ENCODE data around the gene NOTCH2NLA. TPM values are rescaled to one million over a fixed set of nuclear protein-coding genes. Genes with fewer than 3 reads are reported as not detected.
A peak's percentile ranks its signal among the peaks of the same experiment; 100 is the strongest.
"Not testable (repeated sequence)": the region's sequence is repeated elsewhere in the genome, so short reads cannot be mapped to it uniquely, and the experiment has no call there.

The NOTCH2NLA gene
- total and polyA plus RNA-seq, 8 donors: 6.7 to 83.9 (median 17.3) TPM

- H3K27me3 ChIP-seq; H3K9me3 ChIP-seq; intact Hi-C loops (cut with DNase I; ENCODE audit: low total_unique reads); DNase-seq; H3K4me1 ChIP-seq; H3K36me3 ChIP-seq; H3K27ac ChIP-seq; H3K4me3 ChIP-seq: not testable (repeated sequence)
- no CpG with 5 or more reads among the region's 1 CpG for WGBS, 5 donors
These were observed 29.3 kb upstream of the NOTCH2NLA start for GRCh38 chr1:146257992-146258552.

GRCh38 chr1:146254569-146255197 is 25.9 kb upstream of the NOTCH2NLA start:
- DNase-seq; H3K9me3 ChIP-seq; H3K27ac ChIP-seq; H3K4me1 ChIP-seq; intact Hi-C loops (cut with DNase I; ENCODE audit: low total_unique reads); H3K36me3 ChIP-seq; H3K4me3 ChIP-seq; H3K27me3 ChIP-seq: not testable (repeated sequence)
- WGBS, 5 donors: 59 to 83% (median 73%) methylated on average over 1 of the region's 4 CpGs; no CpG with 5 or more reads in 1 of the 5 donors

- H3K36me3 ChIP-seq: not testable (repeated sequence)
- no CpG with 5 or more reads among the region's 4 CpGs for WGBS, 5 donors
These were observed 24.5 kb upstream of the NOTCH2NLA start for GRCh38 chr1:146253249-146253855.

GRCh38 chr1:146251523-146251922 is 22.7 kb upstream of the NOTCH2NLA start:
- H3K27me3 ChIP-seq; H3K4me1 ChIP-seq; H3K27ac ChIP-seq; DNase-seq; H3K9me3 ChIP-seq; intact Hi-C loops (cut with DNase I; ENCODE audit: low total_unique reads); H3K36me3 ChIP-seq; H3K4me3 ChIP-seq: not testable (repeated sequence)
- no CpG with 5 or more reads among the region's 1 CpG for WGBS, 5 donors

More at GRCh38 chr1:146253249-146253855, 24.5 kb upstream of the NOTCH2NLA start:
- DNase-seq; H3K27ac ChIP-seq; H3K4me1 ChIP-seq; H3K4me3 ChIP-seq; H3K9me3 ChIP-seq; H3K27me3 ChIP-seq; intact Hi-C loops (cut with DNase I; ENCODE audit: low total_unique reads): not testable (repeated sequence)

GRCh38 chr1:146248643-146249042 is 19.8 kb upstream of the NOTCH2NLA start:
- H3K36me3 ChIP-seq; intact Hi-C loops (cut with DNase I; ENCODE audit: low total_unique reads): not testable (repeated sequence)

GRCh38 chr1:146236626-146237025 is 7.8 kb upstream of the NOTCH2NLA start:
- H3K9me3 ChIP-seq; H3K27ac ChIP-seq; intact Hi-C loops (cut with DNase I; ENCODE audit: low total_unique reads); DNase-seq; H3K36me3 ChIP-seq; H3K4me1 ChIP-seq; H3K27me3 ChIP-seq; H3K4me3 ChIP-seq: not testable (repeated sequence)
- WGBS, 5 donors: no CpG with 5 or more reads among the region's 2 CpGs

More at GRCh38 chr1:146248643-146249042, 19.8 kb upstream of the NOTCH2NLA start:
- H3K27ac ChIP-seq, H3K4me3 ChIP-seq, H3K27me3 ChIP-seq, DNase-seq, H3K9me3 ChIP-seq, H3K4me1 ChIP-seq: not testable (repeated sequence)
- WGBS, 5 donors: 33% methylated on average over 1 of the region's 4 CpGs; no CpG with 5 or more reads in 4 of the 5 donors

- DNase-seq; H3K36me3 ChIP-seq; intact Hi-C loops (cut with DNase I; ENCODE audit: low total_unique reads); H3K27ac ChIP-seq; H3K4me1 ChIP-seq; H3K4me3 ChIP-seq; H3K27me3 ChIP-seq; H3K9me3 ChIP-seq: not testable (repeated sequence)
- WGBS, 5 donors: no CpG with 5 or more reads among the region's 5 CpGs
These were observed 7.3 kb upstream of the NOTCH2NLA start for GRCh38 chr1:146236026-146236601.

- H3K27me3 ChIP-seq; intact Hi-C loops (cut with DNase I; ENCODE audit: low total_unique reads); H3K9me3 ChIP-seq; H3K4me1 ChIP-seq; H3K36me3 ChIP-seq: not testable (repeated sequence)
- Histone ChIP-seq H3K27ac (peak overlapping the region; percentile 64 to 91 (median 86)), H3K4me3 (peak overlapping the region; percentile 52 to 58 (median 56))
- 0 to 1% (median 0%) methylated on average over 13 to 17 of the region's 53 CpGs; no CpG with 5 or more reads in 1 of the 5 donors for WGBS, 5 donors
- peak in 1 of 2 donors; percentile 2 for DNase-seq
These were observed 608 bp downstream of the NOTCH2NLA start for GRCh38 chr1:146228144-146228682.

- DNase-seq: peak in 1 of 2 donors; percentile 20
- 0 to 40% (median 13%) methylated on average over 1 to 2 of the region's 5 CpGs for WGBS, 5 donors
- H3K36me3 ChIP-seq; H3K9me3 ChIP-seq; H3K4me1 ChIP-seq; intact Hi-C loops (cut with DNase I; ENCODE audit: low total_unique reads); H3K27me3 ChIP-seq; H3K4me3 ChIP-seq: not testable (repeated sequence)
- H3K27ac ChIP-seq: peak overlapping the region in 3 of 5 donors; percentile 14 to 72 (median 59)
These were observed 54.3 kb downstream of the NOTCH2NLA start for GRCh38 chr1:146174531-146174930.

- WGBS, 5 donors: no CpG with 5 or more reads among the region's 1 CpG
- H3K4me1 ChIP-seq; intact Hi-C loops (cut with DNase I; ENCODE audit: low total_unique reads); H3K9me3 ChIP-seq; DNase-seq; H3K27ac ChIP-seq; H3K4me3 ChIP-seq; H3K27me3 ChIP-seq; H3K36me3 ChIP-seq: not testable (repeated sequence)
These were observed 61.1 kb downstream of the NOTCH2NLA start for GRCh38 chr1:146167740-146168139.

GRCh38 chr1:146167273-146167672 is 61.5 kb downstream of the NOTCH2NLA start:
- H3K4me1 ChIP-seq; DNase-seq; H3K9me3 ChIP-seq; H3K27ac ChIP-seq; H3K36me3 ChIP-seq; H3K4me3 ChIP-seq; H3K27me3 ChIP-seq; intact Hi-C loops (cut with DNase I; ENCODE audit: low total_unique reads): not testable (repeated sequence)
- WGBS, 5 donors: no CpG with 5 or more reads among the region's 1 CpG
